GM12872 (cell line): ENCODE data around the gene LYSMD1.

Experiments used
- CTCF ChIP-seq: IDR thresholded peaks from 3 replicates; pipeline ENCODE4 v1.5.1; 2011; ENCODE audit warnings: low read depth, mild to moderate bottlenecking, low read length, moderate library complexity; ENCODE audit not compliant: insufficient read depth

LYSMD1 gene

GRCh38 chr1:151142411-151143056 is 23.2 kb downstream of the LYSMD1 start:
- no peak for TF ChIP-seq CTCF

- TF ChIP-seq CTCF, result no peak
Observed at GRCh38 chr1:151137789-151138188, 27.9 kb downstream of the LYSMD1 start.

GRCh38 chr1:151135433-151136385 is 30.0 kb downstream of the LYSMD1 start:
- TF ChIP-seq CTCF, result 0 out of 3 replicates have a peak, but pooled peaks have one; percentile 23

GRCh38 chr1:151134991-151135390 is 30.7 kb downstream of the LYSMD1 start:
- no peak for TF ChIP-seq CTCF

- TF ChIP-seq CTCF, result no peak
Observed at GRCh38 chr1:151134396-151134795, 31.3 kb downstream of the LYSMD1 start.

GRCh38 chr1:151133018-151133806 is 32.5 kb downstream of the LYSMD1 start:
- no peak for TF ChIP-seq CTCF
